Neuronal stem cell (in vitro differentiated cells): Measurements from ENCODE around the gene WNT10A.

Experiments
- DNase-seq: peaks from one replicate; pipeline ENCODE4 v3.0.0-alpha.2; 2013; ENCODE audit warnings: low spot score
- H2AFZ ChIP-seq: one replicate; pipeline ENCODE4 v1.6.1; 2013; ENCODE audit warnings: mild to moderate bottlenecking, low read length, inconsistent platforms
- H2AK5ac ChIP-seq: 2 replicates; pipeline ENCODE4 v1.6.1; 2013; ENCODE audit warnings: low read depth, mild to moderate bottlenecking, inconsistent platforms, low read length, moderate library complexity, mixed read lengths
- H2BK120ac ChIP-seq: 2 replicates; pipeline ENCODE4 v1.6.1; 2013; ENCODE audit warnings: low read depth, mild to moderate bottlenecking, inconsistent platforms, low read length, moderate library complexity, mixed read lengths
- H2BK12ac ChIP-seq: one replicate; pipeline ENCODE4 v1.6.1; 2013; ENCODE audit warnings: low read length, inconsistent platforms
- H2BK15ac ChIP-seq: 2 replicates; pipeline ENCODE4 v1.6.1; 2013; ENCODE audit warnings: mild to moderate bottlenecking, low read length, inconsistent platforms, mixed read lengths
- H2BK5ac ChIP-seq: one replicate; pipeline ENCODE4 v1.6.1; 2013; ENCODE audit warnings: inconsistent platforms, mild to moderate bottlenecking, low read length, moderate library complexity
- H3K14ac ChIP-seq: one replicate; pipeline ENCODE4 v1.6.1; 2013; ENCODE audit warnings: low read length, inconsistent platforms
- H3K18ac ChIP-seq: 2 replicates; pipeline ENCODE4 v1.6.1; 2013; ENCODE audit warnings: low read length, inconsistent platforms
- H3K23ac ChIP-seq: 2 replicates; pipeline ENCODE4 v1.6.1; 2013; ENCODE audit warnings: low read depth, mild to moderate bottlenecking, mixed read lengths, low read length, inconsistent platforms; ENCODE audit not compliant: poor library complexity
- H3K27ac ChIP-seq: replicated peaks from 3 replicates; pipeline ENCODE4 v1.5.1; 2013; ENCODE audit warnings: low read length, inconsistent platforms
- H3K27me3 ChIP-seq, 3 experiments: 2 replicates each; pipeline ENCODE4 v1.6.1; 2013; ENCODE audit warnings: low read length in 3 of 3, mild to moderate bottlenecking in 2 of 3, inconsistent platforms in 1 of 3, low read depth in 1 of 3, mixed read lengths in 1 of 3, moderate library complexity in 1 of 3; ENCODE audit not compliant: control insufficient read depth in 3 of 3, insufficient read depth in 3 of 3
- H3K36me3 ChIP-seq, 2 donors: replicated peaks in 1 of 2; 2 replicates each; pipeline ENCODE4 v1.6.1; 2013; ENCODE audit warnings: low read length in 2 of 2; ENCODE audit not compliant: control insufficient read depth in 2 of 2, insufficient read depth in 2 of 2
- H3K4ac ChIP-seq: 2 replicates; pipeline ENCODE4 v1.6.1; 2013; ENCODE audit warnings: inconsistent platforms, mild to moderate bottlenecking, low read length, moderate library complexity
- H3K4me1 ChIP-seq, 2 donors: 1 replicate in 1 of 2; 2 replicates in 1 of 2; pipeline ENCODE4 v1.6.1; 2013; ENCODE audit warnings: low read length in 2 of 2, low read depth in 1 of 2; ENCODE audit not compliant: control insufficient read depth in 2 of 2, insufficient read depth in 1 of 2
- H3K4me2 ChIP-seq: one replicate; pipeline ENCODE4 v1.6.1; 2013; ENCODE audit warnings: mild to moderate bottlenecking, low read length, inconsistent platforms; ENCODE audit not compliant: insufficient read depth, poor library complexity, severe bottlenecking
- H3K4me3 ChIP-seq, 2 donors: 2 replicates each; pipeline ENCODE4 v1.5.1; 2013; ENCODE audit warnings: low read length in 2 of 2, mild to moderate bottlenecking in 2 of 2, inconsistent platforms in 1 of 2, moderate library complexity in 1 of 2
- H3K79me1 ChIP-seq: one replicate; pipeline ENCODE4 v1.6.1; 2013; ENCODE audit warnings: low read depth, mild to moderate bottlenecking, inconsistent platforms, low read length, moderate library complexity
- H3K9ac ChIP-seq: one replicate; pipeline ENCODE4 v1.6.1; 2013; ENCODE audit warnings: mild to moderate bottlenecking, low read depth, low read length, inconsistent platforms; ENCODE audit not compliant: poor library complexity
- H3K9me3 ChIP-seq, 2 donors: replicated peaks in 1 of 2; 2 replicates each; pipeline versions ENCODE3 to v1.6.1; 2013; ENCODE audit warnings: low read length in 2 of 2, mild to moderate bottlenecking in 2 of 2, inconsistent platforms in 1 of 2, low read depth in 1 of 2, mixed read lengths in 1 of 2, moderate library complexity in 1 of 2; ENCODE audit not compliant: control insufficient read depth in 2 of 2, insufficient read depth in 1 of 2
- H4K8ac ChIP-seq: one replicate; pipeline ENCODE4 v1.6.1; 2013; ENCODE audit warnings: low read depth, mild to moderate bottlenecking, inconsistent platforms, low read length, moderate library complexity
- H4K91ac ChIP-seq: one replicate; pipeline ENCODE4 v1.6.1; 2013; ENCODE audit warnings: low read length, low read depth, mild to moderate bottlenecking, inconsistent platforms; ENCODE audit not compliant: poor library complexity
- WGBS, 2 donors: extraction: QIAGEN DNeasy Blood & Tissue Kit; methylation state at CpG; one replicate each; pipeline ENCODE4 v1.1.7; 2013; ENCODE audit warnings: missing lambda C conversion rate in 2 of 2, mixed read lengths in 1 of 2; ENCODE audit not compliant: insufficient read length in 2 of 2, insufficient replicate concordance in 1 of 2; ENCODE audit errors: extremely low coverage in 2 of 2; 5-methylcytosine and 5-hydroxymethylcytosine counted together

Gene WNT10A

DNA sequence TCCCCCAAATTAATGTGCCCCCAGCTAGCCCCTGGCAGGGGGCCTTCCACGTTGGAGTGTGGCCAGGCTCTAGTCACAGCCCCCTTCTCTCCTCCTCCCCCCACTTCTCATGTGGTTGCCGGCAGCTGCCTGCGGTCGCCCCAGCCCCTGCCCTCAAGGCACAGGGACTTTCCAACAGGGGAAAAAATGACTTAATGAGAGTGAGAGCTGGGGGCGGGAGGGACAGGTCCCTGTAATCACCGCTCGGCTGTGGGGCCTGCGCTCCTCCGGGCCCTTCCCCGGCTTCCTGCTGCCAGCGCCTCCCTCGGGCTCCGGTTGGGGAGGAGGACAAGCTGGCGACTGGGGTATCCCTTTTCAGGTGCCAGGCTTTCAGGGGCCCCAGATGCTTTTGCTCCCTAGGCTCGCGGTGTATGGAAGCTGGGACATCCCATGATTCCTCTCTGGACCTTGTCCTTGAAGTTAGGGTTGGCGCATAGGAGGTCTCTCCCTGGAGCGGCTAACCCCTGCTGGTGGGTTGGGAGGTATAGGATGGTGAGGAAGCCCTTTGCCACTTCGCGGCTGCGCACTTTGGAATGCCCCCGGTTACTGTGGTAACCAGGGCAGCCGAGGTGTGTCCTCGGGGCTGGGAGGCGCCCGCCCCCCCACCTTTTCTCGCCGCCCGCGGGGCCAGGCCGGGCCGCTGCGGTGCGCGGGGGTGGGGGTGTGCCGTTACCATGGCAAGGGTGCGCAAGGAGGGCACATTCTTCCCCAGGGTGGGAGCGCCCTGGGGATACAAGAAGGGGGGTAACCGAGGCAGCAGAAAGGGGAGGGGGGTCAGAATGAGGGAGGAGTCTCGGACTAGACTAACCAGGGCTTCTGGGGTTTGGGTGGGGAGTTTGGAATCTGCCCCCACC is 16.1 kb downstream of the WNT10A start:
- Histone ChIP-seq H4K8ac (no peak overlapping the region), H3K18ac (peak overlapping the region; percentile 33), H3K14ac (no peak overlapping the region), H2BK15ac (no peak overlapping the region), H2BK5ac (no peak overlapping the region), H3K4me3 (no peak overlapping the region), H3K4me2 (peak overlapping the region; percentile 23), H2BK120ac (no peak overlapping the region), H3K27me3 (peaks cover 48 to 91% (median 82%) of the 10 kb centered on the region in 3 experiments), H3K79me1 (no peaks in the 10 kb centered on the region), H3K4me1 (peaks cover 2 to 13% of the 10 kb centered on the region in 2 donors), H2BK12ac (no peak overlapping the region), H3K27ac (no peak overlapping the region), H3K23ac (no peak overlapping the region), H2AFZ (peak overlapping the region; percentile 47), H3K4ac (no peak overlapping the region), H4K91ac (no peak overlapping the region), H3K9me3 (peaks cover 7 to 11% of the 10 kb centered on the region in 2 donors), H2AK5ac (no peak overlapping the region), H3K36me3 (no peaks in the 10 kb centered on the region), H3K9ac (no peak overlapping the region)
- no peak for DNase-seq
- WGBS, 2 donors: no CpG with 5 or more reads among the region's 40 CpGs

DNA sequence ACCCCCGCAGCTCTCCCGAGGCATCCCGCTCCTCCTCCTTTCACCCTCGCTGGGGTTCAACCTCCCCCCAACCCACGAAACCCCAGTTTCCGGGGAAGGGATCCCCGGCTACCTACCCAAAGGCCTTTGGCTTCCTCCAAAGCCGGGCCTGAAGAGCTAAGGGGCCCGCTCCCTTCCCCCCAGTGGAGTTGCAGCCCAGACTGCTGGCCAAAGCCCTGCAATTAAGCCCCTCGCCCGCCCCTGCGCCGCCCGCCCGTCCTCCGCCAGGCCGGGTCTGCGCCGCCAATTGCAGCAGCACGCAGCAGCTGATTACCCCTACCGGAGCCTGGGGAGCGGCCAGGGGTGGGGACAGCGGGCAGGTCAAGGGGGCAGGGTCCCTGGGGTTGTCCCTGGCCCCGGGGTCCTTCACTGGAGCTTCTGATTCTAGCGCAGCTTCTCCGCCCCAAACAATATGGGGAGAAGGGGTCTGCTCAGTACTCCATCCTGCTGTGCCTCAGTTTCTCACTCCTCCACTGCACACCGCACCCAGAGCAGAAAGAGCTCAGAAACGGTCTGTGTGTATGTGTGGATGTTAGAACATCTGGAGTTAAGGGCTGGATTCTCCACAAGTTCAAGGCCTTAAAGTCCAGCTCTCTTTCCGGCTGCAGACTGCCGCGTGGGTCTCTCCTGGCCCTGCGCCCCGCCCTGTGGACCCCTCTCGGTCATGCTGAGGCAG is 16.9 kb downstream of the WNT10A start:
- peaks cover 2 to 13% of the 10 kb centered on the region in 2 donors for H3K4me1 ChIP-seq
- no peaks in the 10 kb centered on the region for H3K79me1 ChIP-seq

DNA sequence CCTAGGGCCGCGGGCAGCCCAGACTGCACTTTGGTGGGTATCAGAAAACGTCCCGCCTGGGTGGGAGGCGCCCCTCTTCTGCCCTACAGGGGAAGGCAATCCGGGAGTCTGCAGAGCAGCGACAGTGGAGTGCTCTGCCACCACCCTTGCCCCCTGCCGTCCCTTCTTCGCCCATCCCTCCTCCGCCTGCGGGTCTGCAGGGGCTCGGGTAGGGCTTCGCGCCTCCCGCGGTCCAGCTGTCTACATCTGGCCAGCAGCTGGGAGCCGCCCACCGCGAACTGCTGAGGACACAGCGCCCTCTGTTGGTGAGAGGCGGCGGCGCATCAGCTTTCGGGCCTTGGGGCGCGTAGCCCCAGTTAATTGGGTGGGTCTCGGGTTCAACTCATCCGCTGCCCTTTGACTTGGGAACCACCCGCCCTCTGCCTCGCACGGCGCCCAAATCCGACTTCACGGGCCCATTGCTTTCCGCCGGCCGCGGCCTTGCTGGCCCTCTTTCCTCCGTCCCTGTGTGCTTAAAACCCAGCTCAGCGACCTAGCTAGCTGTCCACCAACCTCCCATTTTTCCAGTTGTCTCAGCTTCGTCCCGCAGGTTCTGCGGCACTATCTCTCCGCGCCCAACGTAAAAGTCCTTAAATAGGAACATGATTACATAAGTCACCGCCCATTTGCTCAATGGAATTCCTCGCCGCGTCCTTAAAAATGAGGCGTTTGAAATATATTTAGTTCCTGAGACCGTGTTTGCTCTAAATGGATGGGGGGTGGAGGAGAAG is 17.6 kb downstream of the WNT10A start:
- Histone ChIP-seq H3K18ac (peak overlapping the region; percentile 52), H2AK5ac (peak overlapping the region; percentile 60), H2AFZ (no peak overlapping the region), H2BK15ac (no peak overlapping the region), H2BK12ac (no peak overlapping the region), H3K4me3 (no peak overlapping the region), H3K14ac (no peak overlapping the region), H3K36me3 (no peaks in the 10 kb centered on the region), H3K4ac (no peak overlapping the region), H2BK5ac (no peak overlapping the region), H3K9ac (no peak overlapping the region), H3K9me3 (peaks cover 7 to 9% of the 10 kb centered on the region in 2 donors), H4K91ac (no peak overlapping the region), H3K79me1 (no peaks in the 10 kb centered on the region), H3K27me3 (peaks cover 39 to 88% (median 71%) of the 10 kb centered on the region in 3 experiments), H4K8ac (no peak overlapping the region), H3K4me1 (peaks cover 2 to 10% of the 10 kb centered on the region in 2 donors), H3K27ac (no peak overlapping the region), H3K23ac (peak overlapping the region; percentile 52), H3K4me2 (no peak overlapping the region), H2BK120ac (no peak overlapping the region)
- peak; percentile 67 for DNase-seq
- WGBS, 2 donors: no CpG with 5 or more reads among the region's 52 CpGs

More for the DNA sequence above, 16.9 kb downstream of the WNT10A start:
- Histone ChIP-seq H3K4me2 (no peak overlapping the region), H3K9me3 (peaks cover 7 to 10% of the 10 kb centered on the region in 2 donors), H2BK12ac (no peak overlapping the region), H3K9ac (no peak overlapping the region), H3K27me3 (peaks cover 45 to 91% (median 78%) of the 10 kb centered on the region in 3 experiments), H2BK120ac (no peak overlapping the region), H3K4me3 (no peak overlapping the region), H4K91ac (no peak overlapping the region), H3K4ac (no peak overlapping the region), H3K36me3 (no peaks in the 10 kb centered on the region), H4K8ac (no peak overlapping the region), H2BK15ac (no peak overlapping the region), H2AK5ac (peak overlapping the region; percentile 60), H3K23ac (peak overlapping the region; percentile 58), H3K18ac (peak overlapping the region; percentile 52), H2BK5ac (no peak overlapping the region), H3K14ac (no peak overlapping the region), H3K27ac (no peak overlapping the region), H2AFZ (peak overlapping the region; percentile 47)
- WGBS, 2 donors: no CpG with 5 or more reads among the region's 34 CpGs
- no peak for DNase-seq
